ENCODE measurements around the gene CHST11.
"Not testable (repeated sequence)": the region's sequence is repeated elsewhere in the genome, so short reads cannot be mapped to it uniquely, and the experiment has no call there.

Gene CHST11

GRCh38 chr12:104611671-104612070 is 154.9 kb downstream of the CHST11 start:
- H3K4me3 ChIP-seq (ENCODE audit: low read depth, low read length): no peak overlapping the region
- no peak for DNase-seq (ENCODE audit: low read depth)
- TF ChIP-seq, protein P1, sequence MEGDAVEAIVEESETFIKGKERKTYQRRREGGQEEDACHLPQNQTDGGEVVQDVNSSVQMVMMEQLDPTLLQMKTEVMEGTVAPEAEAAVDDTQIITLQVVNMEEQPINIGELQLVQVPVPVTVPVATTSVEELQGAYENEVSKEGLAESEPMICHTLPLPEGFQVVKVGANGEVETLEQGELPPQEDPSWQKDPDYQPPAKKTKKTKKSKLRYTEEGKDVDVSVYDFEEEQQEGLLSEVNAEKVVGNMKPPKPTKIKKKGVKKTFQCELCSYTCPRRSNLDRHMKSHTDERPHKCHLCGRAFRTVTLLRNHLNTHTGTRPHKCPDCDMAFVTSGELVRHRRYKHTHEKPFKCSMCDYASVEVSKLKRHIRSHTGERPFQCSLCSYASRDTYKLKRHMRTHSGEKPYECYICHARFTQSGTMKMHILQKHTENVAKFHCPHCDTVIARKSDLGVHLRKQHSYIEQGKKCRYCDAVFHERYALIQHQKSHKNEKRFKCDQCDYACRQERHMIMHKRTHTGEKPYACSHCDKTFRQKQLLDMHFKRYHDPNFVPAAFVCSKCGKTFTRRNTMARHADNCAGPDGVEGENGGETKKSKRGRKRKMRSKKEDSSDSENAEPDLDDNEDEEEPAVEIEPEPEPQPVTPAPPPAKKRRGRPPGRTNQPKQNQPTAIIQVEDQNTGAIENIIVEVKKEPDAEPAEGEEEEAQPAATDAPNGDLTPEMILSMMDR (IDR thresholded peaks at IDR 0.05; ENCODE audit: control insufficient read depth, extremely low read depth, insufficient read depth): no peak

- DNase-seq (ENCODE audit: low read depth): not testable (repeated sequence)
These were observed 156.6 kb downstream of the CHST11 start for GRCh38 chr12:104613372-104613771.

GRCh38 chr12:104615048-104615561 is 158.4 kb downstream of the CHST11 start:
- TF ChIP-seq, protein P1 (IDR thresholded peaks at IDR 0.05; ENCODE audit: control insufficient read depth, extremely low read depth, insufficient read depth): no peak
- H3K4me3 ChIP-seq (ENCODE audit: low read depth, low read length): no peak overlapping the region
- no peak for DNase-seq (ENCODE audit: low read depth)

More at GRCh38 chr12:104613372-104613771, 156.6 kb downstream of the CHST11 start:
- not testable (repeated sequence) for H3K4me3 ChIP-seq (ENCODE audit: low read depth, low read length)

DNA sequence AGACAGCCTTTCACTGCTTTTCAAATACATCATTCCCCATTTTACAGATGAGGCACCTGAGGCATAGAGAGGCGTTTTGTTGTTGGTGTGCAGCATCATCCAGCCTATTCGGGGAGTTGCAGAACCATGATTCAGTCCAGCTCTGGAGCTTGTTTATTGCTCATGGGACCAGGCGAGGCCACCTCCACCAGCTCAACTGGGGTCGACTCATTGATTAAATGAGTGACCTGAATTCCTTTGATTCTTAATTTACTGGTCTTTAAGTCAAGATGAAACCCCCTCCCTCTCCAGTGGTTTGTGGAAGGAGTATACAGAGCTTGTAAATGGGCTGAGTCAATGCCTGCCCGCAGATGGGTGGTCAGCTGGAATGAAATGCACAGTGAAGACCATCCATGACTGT is 161.9 kb downstream of the CHST11 start:
- no peak overlapping the region for H3K4me3 ChIP-seq (ENCODE audit: low read depth, low read length)
- DNase-seq (ENCODE audit: low read depth): no peak
- TF ChIP-seq, protein P1 (IDR thresholded peaks at IDR 0.05; ENCODE audit: control insufficient read depth, extremely low read depth, insufficient read depth): no peak

DNA sequence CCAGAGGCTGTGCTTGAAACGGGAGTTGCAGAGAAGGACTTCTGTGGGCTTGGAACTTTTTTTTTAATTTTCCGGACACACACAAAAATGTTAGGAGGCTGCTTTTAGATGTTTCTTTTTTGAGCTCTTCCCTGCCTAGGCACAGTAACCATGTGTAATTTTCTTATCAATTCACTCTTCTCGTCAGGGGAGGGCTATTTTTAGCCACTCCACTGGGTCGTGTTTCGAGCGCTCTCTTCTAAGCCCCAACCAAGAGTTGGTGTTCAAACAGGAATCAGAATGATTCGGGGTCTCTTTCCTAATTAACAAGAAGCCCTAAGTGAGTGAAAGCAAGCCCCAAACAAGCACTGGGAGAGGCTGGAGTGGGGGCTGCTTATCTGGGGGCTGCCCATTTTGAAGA is 162.6 kb downstream of the CHST11 start:
- TF ChIP-seq, protein P1 (IDR thresholded peaks at IDR 0.05; ENCODE audit: control insufficient read depth, extremely low read depth, insufficient read depth): no peak
- H3K4me3 ChIP-seq (ENCODE audit: low read depth, low read length): no peak overlapping the region
- DNase-seq (ENCODE audit: low read depth): no peak

GRCh38 chr12:104620837-104621531 is 164.2 kb downstream of the CHST11 start:
- TF ChIP-seq, protein P1 (IDR thresholded peaks at IDR 0.05; ENCODE audit: control insufficient read depth, extremely low read depth, insufficient read depth): no peak
- DNase-seq (ENCODE audit: low read depth): no peak

DNA sequence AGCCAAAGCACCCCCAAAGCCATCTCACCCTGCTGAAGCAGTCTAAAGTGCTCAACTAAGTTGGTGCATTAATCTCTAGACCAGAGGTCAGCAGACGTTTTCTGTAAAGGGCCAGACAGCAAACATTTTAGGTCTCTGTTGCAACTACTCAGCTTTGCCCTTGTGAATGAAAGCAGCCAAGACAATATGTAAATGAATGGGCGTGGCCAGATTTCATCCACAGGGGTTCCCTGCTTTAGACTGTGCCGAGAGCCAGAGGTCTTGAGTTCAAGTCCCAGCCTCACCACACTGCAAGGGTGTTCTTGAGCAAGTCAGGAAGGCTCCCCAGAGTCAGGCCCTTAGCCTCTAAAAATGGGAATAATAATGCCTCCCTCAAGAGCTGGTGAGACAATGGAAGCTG is 166.2 kb downstream of the CHST11 start:
- DNase-seq (ENCODE audit: low read depth): no peak
- TF ChIP-seq, protein P1 (IDR thresholded peaks at IDR 0.05; ENCODE audit: control insufficient read depth, extremely low read depth, insufficient read depth): no peak
- H3K4me3 ChIP-seq (ENCODE audit: low read depth, low read length): no peak overlapping the region

More at GRCh38 chr12:104620837-104621531, 164.2 kb downstream of the CHST11 start:
- H3K4me3 ChIP-seq (ENCODE audit: low read depth, low read length): no peak overlapping the region
